Placental pericyte (primary cell): Measurements from ENCODE around the gene PI4KB. TPM values are rescaled to one million over a fixed set of nuclear protein-coding genes. Genes with fewer than 3 reads are reported as not detected.

ENCODE experiments used
- small RNA-seq: library from RNA; depleted of rRNA; stranded (forward); fragments of <200 nt; gene quantifications from one replicate; pipeline ENCODE3, GENCODE V24; 2012; ENCODE audit warnings: low replicate concordance
- total RNA-seq: library from RNA; depleted of rRNA; stranded (reverse); fragments of >200 nt; gene quantifications from 2 replicates; pipeline ENCODE4 v1.2.3, GENCODE V29; 2012

The PI4KB gene
- total RNA-seq: 38.5 and 92.6 TPM in 2 replicates

DNA sequence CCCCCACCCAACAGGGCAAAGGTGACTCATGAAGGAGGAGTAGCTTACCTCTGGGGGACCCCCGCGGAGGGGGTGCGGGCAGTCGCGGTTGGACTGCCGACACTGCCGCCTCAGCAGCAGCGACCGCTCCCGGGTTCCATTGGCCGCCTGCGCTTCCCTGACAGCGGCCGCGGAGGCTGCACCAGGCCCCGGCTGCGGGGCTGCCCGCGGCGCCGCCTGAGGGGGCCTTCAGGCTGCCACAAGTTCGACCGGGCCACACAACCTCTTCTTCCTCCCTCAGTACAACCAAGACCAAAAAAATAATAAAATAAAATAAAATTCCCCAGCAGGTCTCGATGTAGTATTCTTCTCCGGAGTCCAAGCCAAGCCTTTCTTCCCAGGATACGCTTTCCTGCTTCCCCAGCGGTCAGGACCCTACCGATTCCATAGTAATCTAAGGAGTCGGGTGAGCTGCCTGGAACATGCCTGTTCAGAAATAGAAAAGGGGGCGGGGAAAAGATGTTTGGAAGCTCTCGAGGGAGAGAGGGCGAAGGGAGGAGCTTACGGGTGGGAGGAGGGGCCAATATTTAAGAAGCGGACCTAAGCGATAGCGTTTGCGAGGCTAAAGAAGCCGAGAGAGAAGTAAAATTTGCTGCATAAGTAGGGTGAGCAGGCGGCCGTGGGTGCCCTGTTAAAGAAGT, at the start of gene PI4KB:
Gene PI4KB (minus strand): TSS at position 194 of the 680 bp plus-strand sequence. CDS start 10,935 bp downstream, outside the sequence.

DNA sequence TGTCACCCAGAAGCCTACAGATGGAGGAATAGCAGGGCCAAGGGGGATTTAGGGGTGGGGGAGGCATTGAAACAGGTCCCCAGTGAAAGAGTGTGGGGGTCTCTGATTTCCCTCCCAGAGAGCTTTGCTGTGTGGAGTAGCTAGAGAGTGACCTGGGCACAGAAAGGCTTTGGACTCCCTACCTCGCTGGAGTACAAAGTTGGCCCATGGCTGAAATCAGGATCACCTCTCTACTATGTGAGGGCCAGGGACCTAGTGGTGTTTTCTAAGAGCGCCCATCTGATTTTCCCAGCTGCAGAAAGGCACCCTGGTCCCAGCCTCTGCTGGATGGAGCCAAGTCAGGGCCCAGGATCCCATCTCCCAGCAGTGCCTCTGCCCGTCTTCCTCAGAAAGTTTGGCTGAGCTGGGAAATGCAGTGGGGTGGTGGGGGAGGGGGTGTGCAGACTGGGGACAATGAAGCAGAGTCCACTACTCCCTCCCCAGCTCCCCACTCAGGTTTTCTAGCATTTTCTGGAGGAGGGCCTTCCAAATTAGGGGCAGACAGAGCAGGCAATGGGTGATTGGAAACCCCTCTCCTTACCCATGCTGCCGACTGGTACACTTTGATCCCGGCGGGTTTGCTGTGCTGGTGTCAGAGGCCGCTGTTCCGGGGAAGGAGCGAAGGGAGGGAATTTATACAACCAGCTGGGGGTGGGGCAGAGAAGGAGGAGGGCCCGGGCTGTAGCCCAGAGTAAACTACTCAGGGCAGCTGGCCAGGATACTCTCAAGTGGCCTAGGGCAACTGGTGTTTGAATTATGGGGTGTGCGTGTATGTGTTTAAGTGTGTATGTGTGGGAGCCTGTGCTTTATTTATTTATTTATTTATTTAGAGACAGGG, 45.1 kb upstream of the PI4KB start, which contains the start of gene SELENBP1:
Gene SELENBP1 (minus strand): TSS at position 648 of the 877 bp plus-strand sequence. CDS start 64 bp downstream, at position 584.

DNA sequence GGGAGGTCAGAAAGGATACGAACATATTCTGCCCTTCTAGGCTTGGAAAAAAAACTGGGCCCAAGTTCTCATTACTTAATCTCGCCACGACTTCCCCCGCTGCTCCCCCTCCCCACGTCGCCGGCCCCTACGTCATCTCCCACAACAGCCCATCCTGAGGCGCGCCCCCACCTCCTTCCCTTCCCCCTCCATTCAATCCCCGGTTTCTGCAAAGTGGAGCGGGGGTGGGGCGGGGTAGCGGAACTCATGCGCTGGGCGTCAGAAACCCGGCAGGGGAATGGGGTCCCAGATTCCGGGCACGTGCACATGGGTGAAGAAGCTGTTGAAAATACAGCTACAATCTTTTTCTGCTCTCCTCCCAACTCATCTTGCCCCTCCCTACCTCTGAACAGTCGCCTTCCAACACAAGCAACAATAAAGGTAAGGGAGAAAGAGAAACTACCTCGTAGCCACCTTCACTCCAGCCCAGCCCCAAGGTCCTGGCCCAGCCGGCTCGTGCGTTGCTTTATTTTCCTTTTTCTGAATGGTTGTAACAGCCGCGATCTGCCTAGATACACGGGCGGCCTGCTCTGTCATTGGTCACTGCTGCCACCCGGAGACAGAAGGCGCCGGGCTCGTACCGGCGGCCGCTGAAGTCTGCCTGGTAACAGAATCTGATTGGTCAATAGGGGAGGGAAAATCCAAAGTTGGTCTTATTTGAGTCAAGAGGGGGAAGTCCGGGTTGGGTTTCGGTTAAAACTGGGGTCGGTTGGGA, 19.7 kb upstream of the PI4KB start, which contains the start of gene RFX5:
Gene RFX5 (minus strand): TSS at position 484 of the 754 bp plus-strand sequence. CDS start 932 bp downstream, outside the sequence.

DNA sequence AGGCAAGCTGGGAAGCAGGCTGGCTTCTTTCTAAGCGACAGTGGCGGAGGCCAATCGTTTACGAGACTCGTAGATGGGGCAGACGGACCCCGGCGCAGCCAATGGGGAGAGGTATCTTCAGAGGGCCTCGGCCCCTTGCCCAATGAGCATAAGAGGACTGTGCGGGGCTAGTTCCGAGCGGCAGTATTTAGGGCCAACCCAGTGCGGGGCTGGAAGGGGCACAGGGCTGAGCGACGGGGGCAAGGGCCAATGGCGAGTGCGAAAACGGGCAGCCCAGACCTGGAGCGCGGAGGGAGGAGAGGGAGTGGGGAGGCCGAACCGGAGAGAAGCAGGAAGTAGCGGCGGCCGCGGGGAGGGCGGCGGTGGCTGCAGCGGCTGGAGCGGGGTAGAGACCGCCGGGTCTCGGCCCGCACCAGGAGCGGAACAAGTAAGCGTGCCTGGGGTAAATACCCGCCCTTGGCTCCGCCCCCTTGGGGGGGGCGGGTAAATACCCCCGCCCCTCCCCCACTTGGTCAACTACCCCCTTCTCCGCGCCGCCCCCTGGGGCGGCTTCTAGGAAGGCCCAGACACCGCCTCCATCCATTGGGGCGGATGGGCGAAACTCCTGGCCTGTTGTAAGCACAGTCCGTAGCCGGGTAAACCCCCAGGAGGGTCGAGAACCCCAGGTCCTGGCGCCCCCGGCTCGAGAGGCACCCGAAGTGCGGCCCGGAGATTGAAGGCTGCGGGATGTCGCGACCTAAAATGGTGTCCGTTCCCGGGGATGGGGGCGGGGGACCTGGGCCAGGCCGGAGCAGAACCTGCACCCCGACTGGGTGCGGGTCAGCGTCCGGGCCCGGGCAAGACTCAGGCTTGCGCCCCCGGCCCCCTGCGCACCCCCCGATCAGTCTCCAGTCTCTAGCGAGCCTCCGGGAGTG, 45.0 kb downstream of the PI4KB start, which contains the start of gene ZNF687:
Gene ZNF687 (plus strand): TSS at position 331 of the 914 bp plus-strand sequence. CDS start 3,993 bp downstream, outside the sequence.

DNA sequence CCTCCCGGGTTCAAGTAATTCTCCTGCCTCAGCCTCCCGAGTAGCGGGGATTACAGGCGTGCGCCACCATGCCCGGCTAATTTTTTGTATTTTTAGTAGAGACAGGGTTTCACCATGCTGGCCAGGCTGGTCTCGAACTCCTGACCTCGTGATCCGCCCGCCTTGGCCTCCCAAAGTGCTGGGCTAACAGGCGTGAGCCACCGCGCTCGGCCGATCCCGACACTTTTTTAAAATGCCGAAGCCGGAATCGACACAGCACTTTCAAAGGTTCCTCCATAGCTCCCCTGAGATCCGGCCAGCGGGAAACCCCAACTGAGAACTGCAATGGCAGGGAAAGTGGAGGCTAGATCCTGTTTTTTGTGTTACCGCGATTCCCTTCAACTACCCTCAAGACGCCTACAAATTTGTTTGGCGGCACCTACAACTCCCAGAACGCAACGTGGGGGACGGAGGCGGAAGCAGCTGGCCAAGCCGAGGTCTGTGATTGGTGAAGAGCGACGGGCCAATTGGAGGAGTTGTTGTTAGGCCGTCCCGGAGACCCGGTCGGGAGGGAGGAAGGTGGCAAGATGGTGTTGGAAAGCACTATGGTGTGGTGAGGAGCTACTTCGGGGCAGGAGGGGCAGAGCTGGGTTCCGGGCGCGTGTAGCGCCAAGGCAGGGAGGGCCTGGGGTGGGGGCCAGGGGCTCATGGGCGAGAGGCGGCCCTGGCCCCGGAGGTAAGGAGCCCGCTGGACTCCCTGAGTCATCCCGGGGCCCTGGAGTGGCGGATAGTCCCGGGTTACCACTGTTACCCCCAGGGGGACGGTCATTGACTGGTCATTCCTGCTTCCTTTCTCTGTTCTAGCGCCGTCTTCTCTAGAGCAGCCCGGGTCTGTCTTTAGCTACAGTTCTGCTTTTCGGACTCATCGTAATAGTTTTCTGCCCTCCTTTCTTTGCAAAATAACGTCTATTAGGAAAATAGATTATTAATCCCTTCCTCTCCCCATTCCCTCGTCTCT, 72.7 kb downstream of the PI4KB start, which contains the start of gene PSMD4:
Gene PSMD4 (plus strand): TSS at position 518 of the 997 bp plus-strand sequence. CDS start 49 bp downstream, at position 567.

Small RNA genes lying within 50 kb of the gene (small RNA-seq; reads per million reads assigned to genes)
- not detected for gene RN7SL444P

Other genes with a start within 250 kb of the PI4KB start
- 0.57 and 1.8 TPM in 2 replicates for gene SEMA6C, start 180.8 kb downstream of the PI4KB start, total RNA-seq
- gene TNFAIP8L2, start 170.8 kb downstream of the PI4KB start, total RNA-seq: not detected in 2 replicates
- gene LYSMD1, start 161.5 kb downstream of the PI4KB start, total RNA-seq: 13.6 and 14.2 TPM in 2 replicates
- gene SCNM1, start 161.3 kb downstream of the PI4KB start, total RNA-seq: 29.8 and 31.1 TPM in 2 replicates
- gene TMOD4, start 151.4 kb downstream of the PI4KB start, total RNA-seq: not detected in 2 replicates
- gene VPS72, start 137.2 kb downstream of the PI4KB start, total RNA-seq: 35.5 and 55.4 TPM in 2 replicates
- 71.9 and 78.6 TPM in 2 replicates for gene PIP5K1A, start 128.9 kb downstream of the PI4KB start, total RNA-seq
- 156 and 173 TPM in 2 replicates for gene PSMD4, start 72.7 kb downstream of the PI4KB start, total RNA-seq
- gene ZNF687, start 45.1 kb downstream of the PI4KB start, total RNA-seq: 16.8 and 16.9 TPM in 2 replicates
- gene RFX5, start 19.8 kb upstream of the PI4KB start, total RNA-seq: 14.2 and 34.2 TPM in 2 replicates
- 8.7 and 30.9 TPM in 2 replicates for gene SELENBP1, start 45.3 kb upstream of the PI4KB start, total RNA-seq
- gene PSMB4, start 72.2 kb upstream of the PI4KB start, total RNA-seq: 356 and 363 TPM in 2 replicates
- gene POGZ, start 132.1 kb upstream of the PI4KB start, total RNA-seq: 24.9 and 29.2 TPM in 2 replicates
- gene CGN, start 184.0 kb upstream of the PI4KB start, total RNA-seq: 0.72 TPM in 1 of 2 replicates, not detected in the other
- 14.7 and 21.7 TPM in 2 replicates for gene TUFT1, start 212.9 kb upstream of the PI4KB start, total RNA-seq